Measurements from ENCODE around the gene CES2. TPM values are rescaled to one million over a fixed set of nuclear protein-coding genes. Genes with fewer than 3 reads are reported as not detected.
A peak's percentile ranks its signal among the peaks of the same experiment; 100 is the strongest.

CES2 gene
- total RNA-seq, 1 experiment from 2014 or later: 24.0 TPM

DNA sequence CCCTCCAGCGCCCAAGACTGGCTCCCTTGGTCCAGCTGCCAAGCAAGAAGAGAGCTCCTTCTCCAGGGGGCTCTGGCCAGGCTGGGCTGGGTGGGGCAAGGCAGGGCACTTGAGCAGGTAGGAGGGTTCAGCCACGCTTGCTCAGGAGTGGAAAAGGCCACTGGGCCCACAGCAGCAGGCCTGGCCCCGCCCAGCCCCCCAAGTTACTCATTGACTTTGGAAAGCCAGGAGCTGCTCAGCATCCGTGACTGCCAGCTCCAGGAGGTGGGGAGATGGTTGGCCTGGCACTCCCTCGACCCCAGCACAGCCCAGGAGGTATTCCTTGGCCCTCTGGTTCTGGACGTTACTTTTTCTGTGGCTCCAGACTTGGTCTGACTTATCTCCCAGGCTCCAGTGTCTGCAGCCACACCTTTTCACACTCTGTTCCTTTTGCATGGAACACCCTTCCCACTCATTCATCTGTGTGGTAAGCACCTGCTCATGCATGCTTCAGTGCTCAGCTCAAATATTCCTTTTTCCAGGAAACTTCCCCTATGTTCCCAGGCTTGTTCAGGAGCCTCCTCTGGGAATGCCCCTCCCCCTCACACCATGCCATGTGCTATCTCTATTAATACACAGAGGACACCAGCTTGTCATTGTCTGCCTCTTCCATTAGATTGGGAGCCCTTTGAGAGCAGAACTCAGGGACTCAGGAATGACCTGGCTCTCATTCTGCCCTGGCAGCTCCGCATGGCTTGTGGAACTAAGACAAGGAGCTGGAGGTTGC is 16.3 kb upstream of the CES2 start, which contains the start of gene CDH16:
Gene CDH16 (minus strand): TSS at position 83 of the 766 bp plus-strand sequence. CDS start 820 bp downstream, outside the sequence.
- no peak for DNase-seq (ENCODE audit: low read depth)

DNA sequence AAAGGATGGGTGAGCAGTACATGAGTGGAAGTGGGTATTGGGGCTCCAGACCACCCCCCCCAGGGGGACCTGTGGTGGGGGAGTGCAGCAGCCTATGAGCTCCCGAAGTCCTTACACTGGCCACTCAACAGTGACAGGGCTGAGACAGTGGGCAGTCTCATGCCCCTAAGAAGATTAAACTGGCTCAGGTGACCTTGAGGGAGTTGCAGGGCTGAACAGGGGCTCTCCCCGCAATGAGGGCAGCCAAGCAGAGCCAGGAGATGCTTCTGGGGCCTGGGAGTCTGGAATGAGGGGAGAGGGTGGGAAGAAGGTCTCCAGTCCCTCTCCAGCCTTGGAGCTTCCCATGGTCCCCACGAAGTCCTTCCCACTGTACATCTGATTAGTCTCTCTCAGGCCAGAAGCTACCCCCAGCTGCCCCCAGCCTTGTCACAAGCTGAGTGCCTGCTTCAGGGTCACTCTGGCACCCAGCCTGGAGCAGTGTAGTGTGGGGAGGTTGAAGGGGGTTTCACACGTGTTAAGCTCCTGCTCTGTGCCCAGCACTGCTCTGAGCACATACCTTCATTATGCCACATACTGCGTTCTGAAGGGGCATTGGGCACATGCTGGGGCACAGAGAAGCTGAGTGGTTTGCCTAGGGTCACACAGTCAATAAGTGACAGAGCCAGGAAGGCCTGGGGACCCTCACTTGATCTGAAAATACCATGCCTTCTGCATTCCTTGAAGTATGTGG is 15.6 kb upstream of the CES2 start:
- DNase-seq (ENCODE audit: low read depth): no peak

DNA sequence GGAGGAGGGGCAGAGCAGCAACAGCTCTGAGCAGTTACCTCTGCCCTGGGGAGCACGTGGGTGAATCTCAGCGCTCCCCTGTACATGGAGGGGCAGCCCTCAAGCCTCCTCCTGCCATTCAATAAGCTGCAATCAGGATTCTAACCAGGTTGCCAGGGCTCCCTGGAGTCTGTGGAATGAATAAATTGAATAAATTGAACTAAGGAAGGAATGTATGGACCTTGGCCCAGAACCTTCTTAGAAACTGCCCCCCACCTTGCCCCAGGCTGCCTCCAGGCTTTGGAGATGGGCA is 15.1 kb upstream of the CES2 start:
- no peak for DNase-seq (ENCODE audit: low read depth)

DNA sequence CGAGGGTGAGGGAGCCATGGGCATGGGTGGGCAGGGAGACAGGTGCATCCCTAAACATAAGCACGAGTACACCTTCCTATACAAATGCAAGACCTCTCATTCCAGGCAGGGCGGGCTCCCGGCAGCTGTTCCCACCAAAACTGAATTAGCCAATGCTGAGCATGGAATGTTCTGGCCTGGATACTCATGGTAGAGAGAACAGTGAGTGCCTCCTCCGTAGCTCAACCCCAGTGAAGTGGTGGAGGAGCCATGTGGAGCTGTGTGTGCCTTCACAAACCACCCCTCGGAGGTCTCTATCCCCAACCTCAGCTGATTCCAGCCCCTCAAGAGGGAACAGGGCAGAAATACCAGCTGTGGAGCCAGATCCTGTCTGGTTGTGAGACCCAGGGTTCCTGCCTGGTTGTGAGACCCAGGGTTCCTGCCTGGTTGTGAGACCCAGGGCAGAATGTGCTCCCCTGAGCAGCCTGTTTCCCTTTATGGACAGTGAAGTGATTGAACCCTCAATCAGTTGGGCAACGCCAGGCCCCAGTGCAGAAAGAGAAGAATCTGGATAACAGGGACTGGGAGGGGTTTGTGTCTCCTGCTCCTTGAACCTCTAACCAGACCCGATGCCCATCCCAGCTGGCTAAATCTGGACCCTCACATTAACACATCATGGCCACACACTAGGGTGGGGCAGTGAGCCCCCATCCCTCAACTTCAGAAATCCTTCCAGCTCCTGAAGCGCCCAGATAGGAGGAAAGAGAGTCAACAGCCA is 14.2 kb upstream of the CES2 start:
- no peak for DNase-seq (ENCODE audit: low read depth)

DNA sequence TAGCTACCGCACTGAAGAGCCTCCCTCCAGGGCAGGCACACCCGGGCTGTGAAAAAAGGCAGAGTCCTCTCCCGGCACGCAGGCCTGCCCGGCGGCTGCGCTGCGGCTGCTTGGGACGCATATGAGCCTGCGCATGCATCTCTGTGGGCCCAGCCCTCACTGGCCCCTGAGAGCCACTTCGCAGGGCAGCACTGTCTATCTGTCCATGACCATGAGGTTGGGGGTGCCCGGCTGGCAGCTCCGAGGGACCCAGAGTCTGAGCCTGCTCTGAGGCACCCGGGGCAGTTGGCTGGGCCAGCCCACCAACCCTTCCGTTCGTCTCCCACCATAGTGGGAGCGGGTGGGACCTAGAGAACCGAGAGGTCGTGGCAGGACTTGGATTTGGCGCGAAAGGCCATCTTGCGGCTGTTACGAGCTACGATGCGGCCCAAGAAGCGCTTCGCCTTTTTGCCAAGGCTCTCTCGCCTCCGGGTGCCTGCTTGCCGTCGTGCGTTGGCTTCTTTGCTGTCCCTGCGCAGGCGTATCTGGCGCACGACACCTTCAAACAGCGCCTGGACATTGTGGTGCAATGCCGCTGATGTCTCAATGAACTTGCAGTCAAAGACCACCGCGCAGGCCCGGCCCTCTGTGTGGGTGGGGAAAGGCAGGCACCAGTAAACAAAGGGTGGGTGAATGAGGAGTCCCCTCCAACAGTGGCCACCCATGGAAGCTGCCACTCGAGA is 13.4 kb upstream of the CES2 start:
- DNase-seq (ENCODE audit: low read depth): no peak

- DNase-seq (ENCODE audit: low read depth): no peak
Observed at GRCh38 chr16:66923247-66923731, 12.0 kb upstream of the CES2 start.

DNA sequence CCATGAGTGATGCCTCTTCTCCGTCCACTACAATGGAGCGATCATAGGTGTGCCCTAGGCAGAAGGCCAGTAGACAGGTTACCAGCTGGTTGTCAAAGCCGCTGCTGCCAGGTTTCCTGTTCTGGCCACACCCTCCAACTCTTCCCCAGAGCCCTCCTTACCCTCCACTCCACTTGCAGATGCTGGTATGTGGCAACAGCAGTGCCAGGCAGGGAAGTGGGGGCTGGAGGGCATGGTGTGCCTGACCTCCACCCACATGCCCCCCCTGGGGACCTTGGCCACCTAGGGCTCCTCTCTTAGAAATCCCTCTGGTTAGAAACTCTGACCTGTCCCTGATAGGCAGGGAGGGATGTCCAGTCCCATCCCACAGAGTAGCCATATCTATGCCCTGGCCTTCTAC is 11.4 kb upstream of the CES2 start:
- DNase-seq (ENCODE audit: low read depth): no peak

DNA sequence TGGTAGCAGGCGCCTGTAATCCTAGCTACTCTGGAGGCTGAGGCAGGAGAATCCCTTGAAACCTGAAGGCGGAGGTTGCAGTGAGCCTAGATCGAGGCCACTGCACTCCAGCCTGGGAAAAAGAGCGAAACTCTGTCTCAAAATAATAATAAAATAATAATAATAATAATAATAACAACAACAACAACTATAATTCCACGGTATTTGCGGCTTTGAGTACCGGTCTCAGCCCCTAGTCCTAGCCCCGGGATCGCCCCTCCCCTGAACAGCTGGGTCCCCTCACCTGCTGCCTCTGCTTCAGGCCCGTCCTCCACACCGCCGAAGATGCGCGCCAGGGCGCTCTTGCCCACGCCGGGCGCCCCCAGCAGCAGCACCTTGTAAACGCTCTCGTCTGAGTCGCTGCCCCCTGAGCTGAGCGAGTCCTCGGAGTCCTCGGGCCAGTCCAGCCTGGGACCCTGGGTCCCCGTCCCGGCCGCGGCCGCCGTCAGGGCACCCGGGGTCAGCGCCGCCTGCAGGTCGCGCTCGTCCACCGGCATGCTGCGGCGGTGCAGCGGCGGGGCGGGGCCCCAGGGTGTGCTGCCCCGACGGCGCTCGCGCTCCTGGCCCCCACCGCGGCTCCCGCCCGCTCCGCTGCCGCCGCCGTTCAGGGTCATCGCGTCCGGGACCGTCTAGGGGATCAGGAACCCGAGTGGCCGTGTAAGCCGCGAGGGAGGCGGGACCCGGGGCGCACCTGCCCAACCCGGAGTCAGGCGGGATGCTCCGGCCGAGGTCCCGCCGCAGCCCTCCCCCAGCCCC is 10.6 kb upstream of the CES2 start:
- DNase-seq (ENCODE audit: low read depth): no peak

- DNase-seq (ENCODE audit: low read depth): no peak
Observed at GRCh38 chr16:66925322-66925840, 9.9 kb upstream of the CES2 start, which contains the start of gene RRAD. RRAD (minus strand) TSS chr16:66925535; CDS start chr16:66925179, 356 bp downstream.

GRCh38 chr16:66926171-66926947 is 9.0 kb upstream of the CES2 start:
- no peak for DNase-seq (ENCODE audit: low read depth)

GRCh38 chr16:66926961-66927436 is 8.3 kb upstream of the CES2 start:
- DNase-seq (ENCODE audit: low read depth): peak; percentile 95

GRCh38 chr16:66927918-66928649 is 7.2 kb upstream of the CES2 start:
- DNase-seq (ENCODE audit: low read depth): peak; percentile 68

DNA sequence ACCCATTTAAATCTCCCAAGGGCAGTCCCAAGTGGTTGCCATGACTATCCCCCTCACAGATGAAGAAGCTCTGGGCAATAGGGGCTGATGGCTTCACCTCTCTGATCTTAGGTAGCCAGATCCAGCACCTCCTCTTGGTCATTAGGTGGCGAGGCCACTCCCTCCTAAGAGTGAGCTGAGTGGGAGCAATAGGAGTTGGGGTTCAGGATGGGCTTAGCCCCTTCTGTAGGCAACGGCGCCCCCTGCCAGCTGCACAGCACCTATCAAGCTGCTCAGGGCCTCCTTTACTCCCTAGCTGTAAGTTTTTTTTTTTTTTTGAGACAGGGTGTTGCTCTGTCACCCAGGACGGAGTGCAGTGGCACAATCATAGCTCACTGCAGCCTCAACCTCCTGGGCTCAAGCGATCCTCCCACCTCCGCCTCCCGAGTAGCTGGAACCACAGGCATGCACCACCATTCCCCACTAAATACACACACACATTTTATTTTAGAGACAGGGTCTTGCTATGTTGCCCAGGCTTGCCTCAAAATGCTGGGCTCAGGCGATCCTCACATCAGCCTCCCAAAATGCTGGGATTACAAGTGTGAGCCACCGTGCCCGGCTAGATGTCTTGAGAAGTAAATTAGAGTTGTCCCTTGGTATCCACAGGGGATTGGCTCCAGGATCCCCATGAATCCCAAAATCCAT is 6.5 kb upstream of the CES2 start:
- peak; percentile 53 for DNase-seq (ENCODE audit: low read depth)

- peak; percentile 70 for DNase-seq (ENCODE audit: low read depth)
Observed at GRCh38 chr16:66930189-66930588, 5.1 kb upstream of the CES2 start.

DNA sequence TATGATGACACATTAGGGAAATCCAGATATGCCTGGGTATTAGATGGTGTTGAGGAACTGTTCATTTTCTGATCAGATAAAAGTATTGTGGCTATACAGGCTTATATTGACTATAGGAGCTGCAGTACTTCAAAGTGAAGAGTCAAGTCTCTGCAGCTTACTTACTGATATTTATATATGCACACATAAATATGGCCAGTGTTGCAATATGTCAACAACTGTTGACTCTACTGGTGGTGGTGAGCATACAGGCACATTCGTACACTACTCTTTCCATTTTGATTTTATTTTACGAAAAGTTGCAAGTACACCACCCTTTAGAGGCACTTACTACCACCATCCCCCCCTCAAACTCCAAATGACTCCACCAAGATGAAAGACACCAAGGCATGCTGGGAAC is 3.7 kb upstream of the CES2 start:
- DNase-seq (ENCODE audit: low read depth): no peak

- no peak for DNase-seq (ENCODE audit: low read depth)
Observed at GRCh38 chr16:66932076-66932475, 3.2 kb upstream of the CES2 start.

DNA sequence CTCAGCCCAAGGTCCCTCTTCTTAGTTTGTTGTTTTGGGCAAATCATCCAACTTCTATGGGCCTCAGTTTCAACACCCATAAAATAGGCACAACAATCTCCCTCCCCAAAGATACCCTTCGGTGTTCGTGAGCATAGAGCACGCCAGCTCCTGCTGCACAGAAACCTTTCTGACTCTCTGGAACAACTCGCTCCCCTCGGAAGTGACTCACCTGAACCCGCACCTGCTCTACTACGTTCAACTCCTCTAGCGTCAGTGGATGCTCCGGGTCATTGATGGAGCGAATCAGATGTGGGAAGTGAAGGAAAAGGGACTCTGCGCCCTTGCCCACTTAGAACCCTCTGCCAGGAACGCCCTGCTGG is 1.6 kb upstream of the CES2 start:
- DNase-seq (ENCODE audit: low read depth): no peak
